ENCODE measurements around the gene YJU2. TPM values are rescaled to one million over a fixed set of nuclear protein-coding genes. Genes with fewer than 3 reads are reported as not detected.

Gene YJU2
- total RNA-seq: 22.9 and 24.9 TPM in 2 replicates
- long read RNA-seq, transcript YJU2-201 (8 exons, 1,434 nt): major isoform, 12 of 13 reads
- long read RNA-seq, partial matches to known transcripts: 0 of 13 reads
- long read RNA-seq, other reads (novel, unspliced or antisense): 1 of 13 reads

DNA sequence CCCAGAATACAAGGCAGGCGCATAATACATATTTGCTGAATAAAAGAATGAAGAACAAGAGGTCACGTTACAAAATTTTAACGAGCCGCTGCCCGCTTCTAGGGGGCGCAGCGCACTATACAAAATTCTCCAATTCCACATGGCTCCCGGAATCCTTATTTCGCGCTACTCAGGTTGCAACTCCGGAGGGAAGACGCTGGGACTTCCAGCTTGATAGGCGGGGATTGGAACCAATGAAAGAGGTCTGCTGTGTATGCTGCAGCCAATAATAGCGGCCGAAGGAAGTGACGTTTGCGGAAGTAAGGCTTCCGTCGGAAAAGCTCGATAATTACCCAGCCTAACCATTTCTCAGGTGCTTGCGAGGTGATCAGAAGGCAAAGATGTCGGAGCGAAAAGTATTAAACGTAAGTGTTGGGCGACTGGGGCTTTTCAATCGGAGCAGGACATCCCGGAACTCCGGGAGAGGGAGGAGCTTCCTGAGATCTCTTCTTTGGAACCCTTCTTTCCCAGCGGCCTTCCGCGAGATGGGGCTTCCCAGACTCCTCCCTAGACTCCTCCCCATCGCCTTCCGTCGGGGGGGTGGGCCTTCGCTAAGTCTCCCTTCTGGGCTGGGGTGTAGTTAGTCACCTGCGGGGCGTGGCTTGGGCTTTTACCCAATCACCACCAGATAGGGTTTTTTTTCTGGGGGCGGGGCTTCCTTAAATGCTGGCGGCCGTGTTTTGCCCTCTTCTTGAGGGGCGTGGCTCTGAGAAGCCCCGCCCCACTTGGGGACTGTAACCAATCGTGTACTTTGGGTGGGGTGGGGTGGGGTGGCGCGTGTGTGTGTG is at the start of gene YJU2:
Gene YJU2 (plus strand): TSS at position 314 of the 827 bp plus-strand sequence. CDS start 67 bp downstream, at position 381.
- DNase-seq (ENCODE audit: low read depth, low spot score): peak; percentile 98
- H3K27ac Mint-ChIP-seq (ENCODE audit: unreplicated experiment): peak within 1 kb of the TSS; percentile 94
- H3K4me1 Mint-ChIP-seq: peaks cover 9% of the 10 kb centered on the region
- H3K27me3 Mint-ChIP-seq (ENCODE audit: low read depth): peaks cover 7% of the 10 kb centered on the region
- peaks cover 17% of the 10 kb centered on the region for H3K36me3 Mint-ChIP-seq (ENCODE audit: low read depth)
- peaks cover 2% of the 10 kb centered on the region for H3K9me3 Mint-ChIP-seq
- peak within 1 kb of the TSS; percentile 94 for H3K4me3 Mint-ChIP-seq
- TF ChIP-seq, protein P1, sequence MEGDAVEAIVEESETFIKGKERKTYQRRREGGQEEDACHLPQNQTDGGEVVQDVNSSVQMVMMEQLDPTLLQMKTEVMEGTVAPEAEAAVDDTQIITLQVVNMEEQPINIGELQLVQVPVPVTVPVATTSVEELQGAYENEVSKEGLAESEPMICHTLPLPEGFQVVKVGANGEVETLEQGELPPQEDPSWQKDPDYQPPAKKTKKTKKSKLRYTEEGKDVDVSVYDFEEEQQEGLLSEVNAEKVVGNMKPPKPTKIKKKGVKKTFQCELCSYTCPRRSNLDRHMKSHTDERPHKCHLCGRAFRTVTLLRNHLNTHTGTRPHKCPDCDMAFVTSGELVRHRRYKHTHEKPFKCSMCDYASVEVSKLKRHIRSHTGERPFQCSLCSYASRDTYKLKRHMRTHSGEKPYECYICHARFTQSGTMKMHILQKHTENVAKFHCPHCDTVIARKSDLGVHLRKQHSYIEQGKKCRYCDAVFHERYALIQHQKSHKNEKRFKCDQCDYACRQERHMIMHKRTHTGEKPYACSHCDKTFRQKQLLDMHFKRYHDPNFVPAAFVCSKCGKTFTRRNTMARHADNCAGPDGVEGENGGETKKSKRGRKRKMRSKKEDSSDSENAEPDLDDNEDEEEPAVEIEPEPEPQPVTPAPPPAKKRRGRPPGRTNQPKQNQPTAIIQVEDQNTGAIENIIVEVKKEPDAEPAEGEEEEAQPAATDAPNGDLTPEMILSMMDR (conservative IDR thresholded peaks at IDR 0.05): peak; percentile 68

GRCh38 chr19:4197228-4197624 is 49.7 kb upstream of the YJU2 start:
- Mint-ChIP-seq H3K4me3 (peak overlapping the region; percentile 34), H3K9me3 (peaks cover 10% of the 10 kb centered on the region), H3K27me3 (ENCODE audit: low read depth) (peaks cover 87% of the 10 kb centered on the region), H3K27ac (ENCODE audit: unreplicated experiment) (no peak overlapping the region), H3K4me1 (peaks cover 11% of the 10 kb centered on the region), H3K36me3 (ENCODE audit: low read depth) (peaks cover 10% of the 10 kb centered on the region)
- TF ChIP-seq, protein P1 (conservative IDR thresholded peaks at IDR 0.05): no peak
- no peak for DNase-seq (ENCODE audit: low read depth, low spot score)

- no peak for DNase-seq (ENCODE audit: low read depth, low spot score)
- TF ChIP-seq, protein P1 (conservative IDR thresholded peaks at IDR 0.05): no peak
- Mint-ChIP-seq H3K36me3 (ENCODE audit: low read depth) (peaks cover 10% of the 10 kb centered on the region), H3K27me3 (ENCODE audit: low read depth) (peaks cover 93% of the 10 kb centered on the region), H3K27ac (ENCODE audit: unreplicated experiment) (no peak overlapping the region), H3K4me1 (peaks cover 11% of the 10 kb centered on the region), H3K4me3 (no peak overlapping the region), H3K9me3 (peaks cover 10% of the 10 kb centered on the region)
Observed at GRCh38 chr19:4197625-4198466, 49.0 kb upstream of the YJU2 start.

GRCh38 chr19:4198467-4199126 is 48.3 kb upstream of the YJU2 start:
- H3K27me3 Mint-ChIP-seq (ENCODE audit: low read depth): peaks cover 94% of the 10 kb centered on the region
- peaks cover 11% of the 10 kb centered on the region for H3K4me1 Mint-ChIP-seq
- H3K9me3 Mint-ChIP-seq: peaks cover 10% of the 10 kb centered on the region
- H3K4me3 Mint-ChIP-seq: no peak overlapping the region
- H3K36me3 Mint-ChIP-seq (ENCODE audit: low read depth): peaks cover 10% of the 10 kb centered on the region
- H3K27ac Mint-ChIP-seq (ENCODE audit: unreplicated experiment): no peak overlapping the region
- no peak for DNase-seq (ENCODE audit: low read depth, low spot score)
- TF ChIP-seq, protein P1 (conservative IDR thresholded peaks at IDR 0.05): no peak

DNA sequence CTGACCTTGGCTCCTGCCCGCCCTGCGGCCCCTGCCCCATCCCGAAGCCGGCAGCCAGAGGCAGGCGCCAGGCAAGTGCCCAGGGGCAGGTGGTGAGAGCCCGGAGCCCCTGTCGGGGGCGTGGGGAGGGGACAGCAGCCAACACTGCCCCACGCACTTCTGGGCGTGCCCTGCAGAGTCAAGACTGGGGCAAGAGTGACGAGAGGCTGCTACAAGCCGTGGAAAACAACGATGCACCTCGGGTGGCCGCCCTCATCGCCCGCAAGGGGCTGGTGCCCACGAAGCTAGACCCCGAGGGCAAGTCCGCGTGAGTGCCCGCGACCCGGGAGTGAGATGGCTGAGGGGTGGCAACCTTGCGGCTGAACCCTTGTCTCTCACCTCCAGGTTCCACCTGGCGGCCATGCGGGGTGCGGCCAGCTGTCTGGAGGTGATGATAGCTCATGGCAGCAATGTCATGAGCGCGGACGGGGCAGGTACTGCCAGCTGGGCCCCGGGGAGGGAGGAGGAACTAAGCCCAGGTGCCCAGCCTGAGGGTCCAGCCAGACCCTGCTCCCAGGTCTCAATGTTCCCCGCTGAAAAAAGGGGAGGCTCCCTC is 47.1 kb upstream of the YJU2 start:
- Mint-ChIP-seq H3K4me1 (peaks cover 11% of the 10 kb centered on the region), H3K4me3 (no peak overlapping the region), H3K27me3 (ENCODE audit: low read depth) (peaks cover 85% of the 10 kb centered on the region), H3K36me3 (ENCODE audit: low read depth) (peaks cover 10% of the 10 kb centered on the region), H3K9me3 (peaks cover 10% of the 10 kb centered on the region), H3K27ac (ENCODE audit: unreplicated experiment) (no peak overlapping the region)
- TF ChIP-seq, protein P1 (conservative IDR thresholded peaks at IDR 0.05): peak; percentile 30
- DNase-seq (ENCODE audit: low read depth, low spot score): no peak

Data from neural crest cell (in vitro differentiated cells).